ENCODE measurements around the gene EIF3B.

DNA sequence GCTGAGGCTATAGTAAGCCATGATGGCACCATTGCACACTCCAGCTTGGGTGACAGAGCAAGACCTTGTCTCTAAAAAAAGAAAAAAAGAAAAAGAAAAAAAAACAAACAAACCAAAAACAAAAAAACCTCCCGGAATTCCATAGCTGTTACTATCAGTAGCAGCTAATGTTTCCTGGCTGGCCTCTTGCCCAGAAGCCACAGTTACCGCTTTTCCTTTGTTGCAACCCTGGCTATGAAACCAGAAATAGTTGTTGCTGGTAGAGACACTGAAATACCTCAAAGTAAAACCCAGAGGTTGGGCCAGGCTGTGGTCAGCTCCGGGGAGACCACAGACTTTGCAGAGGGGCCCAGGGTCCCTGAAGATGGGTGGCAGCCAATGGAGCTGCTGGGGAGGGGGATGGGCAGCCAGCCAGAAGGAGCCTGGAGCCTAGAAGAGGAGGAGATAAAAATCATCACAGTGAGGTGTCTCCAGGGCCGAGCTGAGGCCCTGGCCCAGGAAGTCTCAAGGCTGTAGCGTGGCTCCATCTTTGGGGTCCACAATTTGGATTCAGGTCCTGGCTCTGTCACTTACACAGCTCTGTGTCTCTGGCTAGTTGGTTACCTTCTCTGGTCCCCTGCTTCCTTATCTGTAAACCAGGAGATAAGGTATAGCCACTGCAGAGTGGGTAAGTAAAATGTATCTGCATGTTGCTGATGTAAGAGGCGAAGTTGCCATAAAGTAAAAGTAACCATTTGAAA is 45.4 kb downstream of the EIF3B start:
- TF ChIP-seq SPI1 (IDR thresholded peaks at IDR 0.05; ENCODE audit: low read depth, low read length): no peak
- TF ChIP-seq TAF1 (IDR thresholded peaks at IDR 0.05; ENCODE audit: low read depth, low read length): no peak
